Retinal pigment epithelial cell (primary cell): ENCODE results near the gene TBC1D22A.

ENCODE experiments used
- DNase-seq: peaks from one replicate; pipeline ENCODE4 v3.0.0-alpha.2; 2010; ENCODE audit warnings: low read depth
- H3K4me3 ChIP-seq: 2 replicates; pipeline ENCODE4 v1.5.1; 2011; ENCODE audit warnings: mild to moderate bottlenecking, low read length, control low read depth, moderate library complexity
- TF ChIP-seq, protein P1 (sequence below): conservative IDR thresholded peaks from 2 replicates; pipeline ENCODE4 v1.5.1; 2011; ENCODE audit warnings: low read depth, low read length, control low read depth, inconsistent platforms

Gene TBC1D22A

DNA sequence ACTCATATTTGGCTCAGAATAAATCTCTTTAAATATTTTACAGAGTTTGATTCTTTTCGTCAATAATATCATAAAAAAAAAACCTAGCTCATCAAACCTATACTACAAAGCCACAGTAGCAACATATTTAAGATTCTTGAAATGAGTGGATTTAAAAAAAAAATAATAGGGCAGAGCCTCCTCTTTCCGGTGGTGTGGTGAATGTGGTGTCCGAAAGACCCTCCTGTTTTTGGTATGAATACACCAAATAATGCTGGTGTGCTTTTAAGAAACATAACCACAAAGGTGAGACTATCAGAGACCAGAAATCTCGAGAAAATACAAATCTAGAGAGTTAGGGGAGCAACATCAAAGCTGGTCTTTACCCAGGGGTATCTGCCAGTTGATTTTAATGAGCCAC, 342.6 kb downstream of the TBC1D22A start:
- H3K4me3 ChIP-seq: no peak overlapping the region
- TF ChIP-seq, protein P1, sequence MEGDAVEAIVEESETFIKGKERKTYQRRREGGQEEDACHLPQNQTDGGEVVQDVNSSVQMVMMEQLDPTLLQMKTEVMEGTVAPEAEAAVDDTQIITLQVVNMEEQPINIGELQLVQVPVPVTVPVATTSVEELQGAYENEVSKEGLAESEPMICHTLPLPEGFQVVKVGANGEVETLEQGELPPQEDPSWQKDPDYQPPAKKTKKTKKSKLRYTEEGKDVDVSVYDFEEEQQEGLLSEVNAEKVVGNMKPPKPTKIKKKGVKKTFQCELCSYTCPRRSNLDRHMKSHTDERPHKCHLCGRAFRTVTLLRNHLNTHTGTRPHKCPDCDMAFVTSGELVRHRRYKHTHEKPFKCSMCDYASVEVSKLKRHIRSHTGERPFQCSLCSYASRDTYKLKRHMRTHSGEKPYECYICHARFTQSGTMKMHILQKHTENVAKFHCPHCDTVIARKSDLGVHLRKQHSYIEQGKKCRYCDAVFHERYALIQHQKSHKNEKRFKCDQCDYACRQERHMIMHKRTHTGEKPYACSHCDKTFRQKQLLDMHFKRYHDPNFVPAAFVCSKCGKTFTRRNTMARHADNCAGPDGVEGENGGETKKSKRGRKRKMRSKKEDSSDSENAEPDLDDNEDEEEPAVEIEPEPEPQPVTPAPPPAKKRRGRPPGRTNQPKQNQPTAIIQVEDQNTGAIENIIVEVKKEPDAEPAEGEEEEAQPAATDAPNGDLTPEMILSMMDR: no peak
- DNase-seq: no peak

DNA sequence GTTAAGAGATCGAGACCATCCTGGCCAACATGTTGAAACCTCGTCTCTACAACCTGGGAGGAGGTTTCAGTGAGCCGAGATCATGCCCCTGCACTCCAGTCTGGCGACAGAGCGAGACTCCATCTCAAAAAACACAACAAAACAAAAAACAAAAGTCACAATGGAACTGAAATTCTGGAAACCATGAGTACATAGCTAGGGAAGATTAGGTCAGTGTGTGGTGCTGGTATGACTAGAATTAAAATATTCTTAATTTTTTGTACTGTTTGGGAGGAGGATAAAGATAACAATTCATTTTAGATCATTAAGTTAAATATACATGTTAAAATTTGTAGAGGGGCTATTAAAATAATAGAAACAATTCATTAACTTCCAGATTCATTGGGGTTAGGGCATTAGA, 344.4 kb downstream of the TBC1D22A start:
- TF ChIP-seq, protein P1: no peak
- no peak for DNase-seq
- no peak overlapping the region for H3K4me3 ChIP-seq

DNA sequence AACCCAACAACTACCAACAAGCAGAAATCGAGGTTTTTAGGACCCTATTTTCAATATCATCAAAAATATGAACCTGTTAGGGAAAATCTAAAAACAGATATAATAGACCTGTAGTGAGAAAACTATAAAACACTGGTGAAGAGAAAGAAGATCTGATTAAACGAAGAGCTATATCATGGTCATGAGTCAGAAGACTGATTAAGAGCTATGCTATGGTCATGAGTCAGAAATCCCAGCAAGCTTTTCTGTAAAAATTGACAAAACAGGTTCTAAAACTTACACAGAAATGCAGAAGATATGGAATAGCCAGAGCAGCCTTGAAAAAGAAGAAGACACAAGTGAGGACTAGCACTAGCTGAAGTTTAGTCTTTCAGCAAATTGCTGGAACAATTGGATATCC, 345.0 kb downstream of the TBC1D22A start:
- TF ChIP-seq, protein P1: no peak
- peak; percentile 33 for DNase-seq
- H3K4me3 ChIP-seq: no peak overlapping the region

DNA sequence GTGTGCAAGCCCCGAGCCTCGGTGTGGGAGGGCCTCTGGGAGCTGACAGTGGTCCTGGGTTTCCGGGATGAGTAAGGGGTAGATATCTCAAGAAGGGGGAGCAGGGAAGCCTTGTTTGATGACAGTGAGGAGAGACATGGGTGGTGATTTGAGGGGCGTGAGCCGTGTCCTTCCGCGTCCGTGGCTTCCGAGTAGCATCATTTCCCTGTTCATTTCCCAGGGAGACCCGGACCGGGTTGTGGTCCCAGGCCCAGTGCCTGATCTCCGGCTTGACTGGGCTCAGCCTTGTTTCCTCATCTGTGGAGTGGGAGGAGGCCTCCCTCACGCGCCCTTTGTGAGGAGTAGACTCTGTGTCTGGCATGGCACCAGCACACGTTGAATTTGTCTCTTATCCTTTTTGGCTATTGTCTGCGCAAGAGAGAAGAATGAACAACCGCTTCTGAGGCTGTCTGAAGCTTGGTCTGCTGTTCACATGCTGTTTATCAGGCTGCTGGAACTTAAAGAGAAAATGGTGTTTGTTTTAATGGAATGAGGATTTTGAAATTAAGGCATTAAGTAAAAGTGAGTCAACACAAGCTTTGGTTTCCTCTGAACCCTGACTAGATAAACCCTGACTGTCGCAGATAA, 348.5 kb downstream of the TBC1D22A start:
- DNase-seq: no peak
- TF ChIP-seq, protein P1: no peak
- H3K4me3 ChIP-seq: no peak overlapping the region

DNA sequence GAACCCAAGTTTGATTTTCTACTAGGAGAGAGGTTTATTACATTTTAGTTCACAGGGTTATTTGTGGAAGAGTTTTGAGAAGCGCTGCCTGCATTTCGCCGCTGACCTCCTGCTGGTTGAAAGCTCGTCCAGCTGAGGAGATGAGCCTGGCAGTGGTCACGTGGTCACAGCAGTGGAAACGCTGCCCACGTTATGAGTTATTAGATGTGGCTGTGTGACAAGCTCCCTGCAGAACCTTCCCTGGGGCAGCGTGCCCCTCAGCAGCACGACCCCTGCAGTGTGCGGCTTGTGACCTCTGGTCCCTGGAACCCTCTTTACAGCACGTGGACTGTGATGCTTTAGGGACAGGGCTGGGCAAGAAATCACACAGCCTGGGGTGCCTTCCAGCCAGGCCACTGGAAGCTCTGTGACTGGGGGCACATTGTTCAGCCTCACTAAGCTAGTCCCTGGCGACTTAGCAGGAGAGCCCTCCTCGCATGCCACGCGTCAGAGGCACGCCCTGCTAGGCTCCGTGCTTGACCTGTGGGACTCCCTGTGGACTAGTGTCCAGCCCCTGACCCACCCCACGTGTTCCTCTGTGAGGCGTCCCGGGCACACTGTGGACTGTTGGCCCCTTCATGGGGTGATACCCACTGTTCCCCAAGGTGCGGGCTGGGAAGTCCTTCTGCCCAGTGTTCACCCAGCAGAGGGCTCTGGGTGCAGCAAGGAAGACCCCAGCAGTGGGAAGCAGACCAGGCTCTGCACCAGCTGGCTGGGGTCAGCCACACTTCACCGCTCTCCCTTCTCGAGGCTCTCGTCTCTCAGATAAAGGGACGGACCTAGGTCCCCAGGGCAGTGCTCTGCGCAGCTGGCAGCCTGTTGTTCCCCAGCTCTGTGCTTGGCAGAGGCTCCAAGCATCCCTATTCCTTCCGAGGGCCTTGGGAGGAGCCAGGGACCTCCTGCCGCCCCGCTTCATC, 349.5 kb downstream of the TBC1D22A start:
- no peak for DNase-seq
- TF ChIP-seq, protein P1: no peak
- H3K4me3 ChIP-seq: no peak overlapping the region

DNA sequence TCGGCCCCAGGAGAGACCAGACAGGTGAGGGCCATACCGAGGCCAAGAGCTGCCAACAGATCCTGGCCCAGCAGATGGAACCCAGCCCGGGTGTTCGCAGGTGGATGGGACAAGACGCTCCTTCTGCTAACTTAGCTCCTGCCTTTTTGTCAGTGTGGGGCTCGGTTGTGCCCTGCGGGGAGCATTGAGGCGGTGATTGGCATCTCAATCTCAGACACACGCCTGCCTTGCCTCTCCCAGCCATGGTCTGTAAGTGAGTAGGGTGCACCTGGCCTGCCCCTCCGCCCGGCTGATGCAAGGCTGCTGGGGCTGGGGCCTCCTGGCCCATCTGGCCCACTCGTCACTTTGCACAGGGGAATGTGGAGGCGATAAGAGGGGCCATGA, 350.1 kb downstream of the TBC1D22A start:
- H3K4me3 ChIP-seq: no peak overlapping the region
- no peak for DNase-seq
- TF ChIP-seq, protein P1: no peak
